H1 (cell line): ENCODE data around the gene ATXN7. TPM values are rescaled to one million over a fixed set of nuclear protein-coding genes. Genes with fewer than 3 reads are reported as not detected.
A peak's percentile ranks its signal among the peaks of the same experiment; 100 is the strongest.

ENCODE experiments used
- CTCF ChIA-PET: fragments of 300-600 bp; sonication (Branson Sonifier 250); formaldehyde crosslinking; loops from one replicate; lab custom pipeline; 2021; ENCODE audit not compliant: partially characterized antibody; lab: Charles Lee
- POLR2A ChIA-PET: fragments of 300-600 bp; sonication (Branson Sonifier 250); formaldehyde crosslinking; loops from one replicate; lab custom pipeline; 2021; ENCODE audit warnings: inconsistent platforms; ENCODE audit not compliant: partially characterized antibody; lab: Charles Lee
- DNase-seq, 2 experiments: peaks; one replicate each; pipeline versions ENCODE4 v3.0.0 to v3.0.0-alpha.2; 2010 to 2022; ENCODE audit warnings: low spot score in 2 of 2, low read depth in 1 of 2, mixed read lengths in 1 of 2
- FAIRE-seq: peaks from 2 replicates; lab custom pipeline; 2011; peaks lifted over from hg19 to GRCh38; lab: Jason Lieb, UNC
- H2AFZ ChIP-seq: 2 replicates; pipeline ENCODE4 v1.8.1; 2012; ENCODE audit warnings: low read length, inconsistent platforms
- H2AK5ac ChIP-seq: 2 replicates; pipeline ENCODE4 v1.6.1; 2013; ENCODE audit warnings: low read depth, low read length
- H2BK120ac ChIP-seq: replicated peaks from 2 replicates; pipeline ENCODE3; 2013; ENCODE audit warnings: low read depth, low read length, inconsistent platforms
- H2BK12ac ChIP-seq: 2 replicates; pipeline ENCODE4 v1.6.1; 2013; ENCODE audit warnings: low read depth, low read length
- H2BK15ac ChIP-seq: 2 replicates; pipeline ENCODE4 v1.6.1; 2013; ENCODE audit warnings: low read length
- H2BK20ac ChIP-seq: 2 replicates; pipeline ENCODE4 v1.6.1; 2013; ENCODE audit warnings: low read length
- H2BK5ac ChIP-seq: 2 replicates; pipeline ENCODE4 v1.6.1; 2013; ENCODE audit warnings: low read depth, low read length
- H3K14ac ChIP-seq: 2 replicates; pipeline ENCODE4 v1.6.1; 2013; ENCODE audit warnings: inconsistent platforms; ENCODE audit not compliant: insufficient read length
- H3K18ac ChIP-seq: 2 replicates; pipeline ENCODE4 v1.6.1; 2013; ENCODE audit warnings: low read length; ENCODE audit errors: extremely low read depth
- H3K23ac ChIP-seq: 2 replicates; pipeline ENCODE4 v1.6.1; 2013; ENCODE audit warnings: inconsistent platforms; ENCODE audit not compliant: insufficient read length
- H3K23me2 ChIP-seq: 2 replicates; pipeline ENCODE4 v1.6.1; 2013; ENCODE audit warnings: low read depth, low read length
- H3K27ac ChIP-seq: 2 replicates; pipeline ENCODE4 v1.6.1; 2011; ENCODE audit warnings: low read depth, low read length, inconsistent platforms
- H3K27me3 ChIP-seq, 4 experiments: replicated peaks in 1 of 4; 1 replicate in 1 of 4; 2 replicates in 3 of 4; pipeline versions ENCODE4 v1.6.1 to v1.8.1; 2011 to 2013; ENCODE audit warnings: low read length in 3 of 4, mild to moderate bottlenecking in 3 of 4, inconsistent platforms in 2 of 4, mixed read lengths in 2 of 4, moderate library complexity in 1 of 4; ENCODE audit not compliant: control insufficient read depth in 3 of 4, insufficient read depth in 3 of 4; ENCODE audit errors: extremely low read depth in 1 of 4
- H3K36me3 ChIP-seq, 4 experiments: 2 replicates each; pipeline versions ENCODE4 v1.6.1 to v1.8.1; 2011 to 2013; ENCODE audit warnings: mild to moderate bottlenecking in 4 of 4, low read length in 3 of 4, moderate library complexity in 2 of 4, control low read depth in 1 of 4, inconsistent platforms in 1 of 4; ENCODE audit not compliant: insufficient read depth in 4 of 4, control insufficient read depth in 2 of 4
- H3K4ac ChIP-seq: replicated peaks from 2 replicates; pipeline ENCODE3; 2013; ENCODE audit warnings: low read length, low read depth, mixed read lengths, inconsistent platforms; ENCODE audit not compliant: insufficient read length
- H3K4me1 ChIP-seq, 4 experiments: replicated peaks in 1 of 4; 1 replicate in 1 of 4; 2 replicates in 3 of 4; pipeline versions ENCODE4 v1.6.1 to v1.8.1; 2011 to 2013; ENCODE audit warnings: low read length in 3 of 4, inconsistent platforms in 2 of 4, mixed read lengths in 1 of 4; ENCODE audit not compliant: insufficient read depth in 4 of 4, control insufficient read depth in 3 of 4
- H3K4me2 ChIP-seq, 2 experiments: 2 replicates each; pipeline versions ENCODE4 v1.6.1 to v1.8.1; 2011 to 2013; ENCODE audit warnings: low read depth in 2 of 2, low read length in 2 of 2, control low read depth in 1 of 2, inconsistent platforms in 1 of 2, mild to moderate bottlenecking in 1 of 2; ENCODE audit not compliant: insufficient read depth in 1 of 2
- H3K4me3 ChIP-seq, 4 experiments: fragments of 200-600, 300-600 bp in 1 of 4; sonication (generic), shearing (Covaris generic), sonication (Bioruptor Twin) in 1 of 4; 2 replicates each; pipeline versions ENCODE4 v1.5.1 to v1.8.1; 2011 to 2016; ENCODE audit warnings: low read length in 4 of 4, low read depth in 3 of 4, control low read depth in 2 of 4, inconsistent platforms in 2 of 4, mild to moderate bottlenecking in 2 of 4, mixed read lengths in 1 of 4, moderate library complexity in 1 of 4; ENCODE audit not compliant: insufficient read depth in 2 of 4; ENCODE audit errors: extremely low read depth in 1 of 4
- H3K56ac ChIP-seq: replicated peaks from 2 replicates; pipeline ENCODE3; 2013; ENCODE audit warnings: low read depth, mild to moderate bottlenecking, mixed read lengths, low read length, inconsistent platforms; ENCODE audit not compliant: insufficient read length
- H3K79me1 ChIP-seq: 2 replicates; pipeline ENCODE4 v1.6.1; 2013; ENCODE audit warnings: low read depth, low read length, control low read depth
- H3K79me2 ChIP-seq, 2 experiments: 2 replicates each; pipeline versions ENCODE4 v1.6.1 to v1.8.1; 2012 to 2013; ENCODE audit warnings: low read length in 2 of 2, mild to moderate bottlenecking in 2 of 2, inconsistent platforms in 1 of 2; ENCODE audit not compliant: insufficient read depth in 2 of 2, control insufficient read depth in 1 of 2
- H3K9ac ChIP-seq, 4 experiments: replicated peaks in 1 of 4; 1 replicate in 1 of 4; 2 replicates in 3 of 4; pipeline versions ENCODE4 v1.6.1 to v1.8.1; 2011 to 2013; ENCODE audit warnings: low read depth in 3 of 4, low read length in 3 of 4, control low read depth in 2 of 4, mild to moderate bottlenecking in 2 of 4, moderate library complexity in 2 of 4, inconsistent platforms in 1 of 4; ENCODE audit errors: extremely low read depth in 1 of 4
- H3K9me3 ChIP-seq, 2 experiments: 2 replicates each; pipeline versions ENCODE4 v1.6.1 to v1.8.1; 2012 to 2013; ENCODE audit warnings: mild to moderate bottlenecking in 2 of 2, moderate library complexity in 2 of 2, control low read depth in 1 of 2, inconsistent platforms in 1 of 2, low read depth in 1 of 2, low read length in 1 of 2, mixed read lengths in 1 of 2; ENCODE audit not compliant: insufficient read depth in 2 of 2
- H4K20me1 ChIP-seq, 2 experiments: replicated peaks in 1 of 2; 2 replicates each; pipeline versions ENCODE3 to v1.8.1; 2011 to 2013; ENCODE audit warnings: inconsistent platforms in 2 of 2, low read length in 2 of 2, mild to moderate bottlenecking in 1 of 2; ENCODE audit not compliant: insufficient read depth in 2 of 2, control insufficient read depth in 1 of 2
- H4K5ac ChIP-seq: 2 replicates; pipeline ENCODE4 v1.6.1; 2013; ENCODE audit warnings: low read length, low read depth, mixed read lengths, inconsistent platforms; ENCODE audit not compliant: insufficient read length
- H4K8ac ChIP-seq: 2 replicates; pipeline ENCODE4 v1.8.0; 2013; ENCODE audit warnings: mild to moderate bottlenecking, moderate library complexity, low read length, inconsistent platforms; ENCODE audit not compliant: insufficient read depth; ENCODE audit errors: extremely low read depth
- H4K91ac ChIP-seq: replicated peaks from 2 replicates; pipeline ENCODE3; 2013; ENCODE audit warnings: low read length, mixed read lengths, inconsistent platforms; ENCODE audit not compliant: insufficient read length
- BACH1 ChIP-seq: IDR thresholded peaks from 2 replicates; pipeline ENCODE4 v1.6.1; 2012; ENCODE audit warnings: low read length, improper control_type of control experiment
- CTCF ChIP-seq, 3 experiments: IDR thresholded peaks; 1 replicate in 2 of 3; 2 replicates in 1 of 3; pipeline versions ENCODE4 v1.5.1 to v1.6.1; 2011; ENCODE audit warnings: low read length in 3 of 3, mild to moderate bottlenecking in 3 of 3, inconsistent platforms in 2 of 3, low read depth in 1 of 3, moderate library complexity in 1 of 3; ENCODE audit not compliant: insufficient read depth in 1 of 3; ENCODE audit errors: control extremely low read depth in 1 of 3
- POU5F1 ChIP-seq: IDR thresholded peaks from 2 replicates; pipeline ENCODE4 v1.6.1; 2011; ENCODE audit warnings: low read depth, mild to moderate bottlenecking, low read length, moderate library complexity
- RAD21 ChIP-seq, 2 experiments: IDR thresholded peaks in 1 of 2; conservative IDR thresholded peaks in 1 of 2; 2 replicates each; pipeline ENCODE4 v1.6.1; 2011; ENCODE audit warnings: low read depth in 2 of 2, low read length in 2 of 2, improper control_type of control experiment in 1 of 2, inconsistent platforms in 1 of 2, mild to moderate bottlenecking in 1 of 2, moderate library complexity in 1 of 2
- WGBS, 2 experiments: shearing (Covaris generic) in 1 of 2; methylation state at CpG; one replicate each; pipeline versions ENCODE4 v1.1.6 to v1.1.7; 2013 to 2015; ENCODE audit warnings: low lambda C conversion rate in 2 of 2, mixed read lengths in 2 of 2, inconsistent platforms in 1 of 2, low coverage in 1 of 2, missing lambda C conversion rate in 1 of 2; ENCODE audit not compliant: insufficient replicate concordance in 2 of 2, insufficient coverage in 1 of 2, insufficient read length in 1 of 2; ENCODE audit errors: extremely low coverage in 1 of 2, missing lambda C conversion rate in 1 of 2; 5-methylcytosine and 5-hydroxymethylcytosine counted together
- polyA plus RNA-seq, 7 experiments: library from polyadenylated mRNA; depleted of rRNA in 3 of 7; stranded (reverse) in 5 of 7; unstranded in 2 of 7; fragments of >200 nt in 5 of 7; fragments of 200-250 nt in 2 of 7; gene quantifications; 1 replicate in 5 of 7; 2 replicates in 1 of 7; 4 replicates in 1 of 7; pipeline versions ENCODE4 v1.2.1 to v1.2.3, GENCODE V29; 2011 to 2013; ENCODE audit warnings: missing spikeins in 2 of 7, mixed read lengths in 2 of 7
- total RNA-seq: library from RNA; stranded (reverse); fragmentation: NEBNext Ultra II Directional; extraction: Animal tissue kit (Norgen Biotek cat#: 25700); gene quantifications from 2 replicates; pipeline ENCODE4 v1.2.1, GENCODE V29; 2021

Gene ATXN7
- total and polyA plus RNA-seq, 2 of the 8 experiments (the other 6 are each of a cell fraction or from before 2014, with no cell fraction given) = 15.5 to 16.8 TPM

DNA sequence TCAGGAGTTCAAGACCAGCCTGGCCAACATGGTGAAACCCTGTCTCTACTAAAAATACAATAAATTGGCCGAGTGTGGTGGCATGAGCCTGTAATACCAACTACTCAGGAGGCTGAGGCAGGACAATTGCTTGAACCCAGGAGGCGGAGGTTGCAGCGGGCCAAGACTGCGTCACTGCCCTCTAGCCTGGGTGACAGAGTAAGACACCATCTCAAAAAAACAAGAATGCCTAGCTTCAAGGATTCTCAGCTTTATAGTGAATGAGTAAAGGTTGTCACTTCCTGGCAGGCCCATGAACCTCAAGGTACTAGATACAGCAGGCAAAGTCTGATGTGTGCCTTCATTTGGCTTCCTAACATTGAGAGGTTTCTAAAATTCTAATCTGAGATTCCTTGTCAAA, 14.5 kb upstream of the ATXN7 start:
- H3K56ac ChIP-seq = no peak overlapping the region
- H4K91ac ChIP-seq = no peak overlapping the region
- no peak overlapping the region for H3K4ac ChIP-seq
- H3K79me1 ChIP-seq = 0 out of 2 replicates have a peak, but pooled peaks cover 2% of the 10 kb centered on the region
- H3K4me3 ChIP-seq = no peak overlapping the region
- no peak overlapping the region for H2BK12ac ChIP-seq
- H2AFZ ChIP-seq = no peak overlapping the region
- no peak overlapping the region for H2BK20ac ChIP-seq
- H3K4me1 ChIP-seq = peaks cover 0 to 7% (median 2%) of the 10 kb centered on the region in 4 experiments; a peak in 3 of 7 replicates
- no peak overlapping the region for H2BK120ac ChIP-seq
- no peaks in the 10 kb centered on the region for H4K20me1 ChIP-seq
- H3K36me3 ChIP-seq = no peaks in the 10 kb centered on the region
- no peak overlapping the region for H4K5ac ChIP-seq
- no peak overlapping the region for H3K27ac ChIP-seq
- H3K79me2 ChIP-seq = peaks cover 0 to 17% of the 10 kb centered on the region in 2 experiments; a peak in 3 of 4 replicates
- no peak for FAIRE-seq
- ChIA-PET CTCF (interaction anchor here (0.6 to 1.8 kb wide), 4 partner anchors 10 to 113 kb away, joined by 4 to 5 read pairs (median 4); no protein-coding TSS in a partner anchor), POLR2A (interaction anchor here (1.0 to 1.4 kb wide), 3 partner anchors 13 to 30 kb away, joined by 3 to 4 read pairs (median 4); no protein-coding TSS in a partner anchor)
- no peak overlapping the region for H3K9ac ChIP-seq
- no peak for DNase-seq
- H3K27me3 ChIP-seq = no peaks in the 10 kb centered on the region
- H2BK5ac ChIP-seq = no peak overlapping the region
- H2AK5ac ChIP-seq = no peak overlapping the region
- H3K23me2 ChIP-seq = no peaks in the 10 kb centered on the region
- no peak overlapping the region for H2BK15ac ChIP-seq
- TF ChIP-seq BACH1 (no peak), POU5F1 (0 out of 2 replicates have a peak, but pooled peaks have one; percentile 31), CTCF (IDR thresholded peaks at IDR 0.05; ENCODE audit: control extremely low read depth in 1 of 3, insufficient read depth in 1 of 3, low read depth in 1 of 3, low read length in 3 of 3) (peak in 2 of 3 experiments; percentile 21 to 31; a peak in 2 of 4 replicates), RAD21 (IDR thresholded peaks at IDR 0.05 in 1 of 2, conservative IDR thresholded peaks at IDR 0.05 in 1 of 2; ENCODE audit: low read depth in 2 of 2, low read length in 2 of 2) (peak in 1 of 2 experiments; percentile 35; a peak in 2 of 4 replicates)
- no peaks in the 10 kb centered on the region for H3K9me3 ChIP-seq
- H4K8ac ChIP-seq = no peak overlapping the region
- H3K14ac ChIP-seq = no peak overlapping the region
- no peak overlapping the region for H3K18ac ChIP-seq
- no peak overlapping the region for H3K23ac ChIP-seq
- no peak overlapping the region for H3K4me2 ChIP-seq
- WGBS, 2 experiments = 84% methylated on average over 4 of the region's 4 CpGs; no CpG with 5 or more reads in 1 of the 2 experiments
